NCI-H2196 (cell line): ENCODE measurements around the gene SYDE1.
A peak's percentile ranks its signal among the peaks of the same experiment; 100 is the strongest.

Source experiments
- DNase-seq: peaks from one replicate; lab custom pipeline; 2025; ENCODE audit not compliant: unreplicated experiment; lab: John Stamatoyannopoulos, UW

Gene SYDE1

GRCh38 chr19:15108845-15109767 is 1.9 kb downstream of the SYDE1 start:
- DNase-seq = no peak

- no peak for DNase-seq
Measured at GRCh38 chr19:15109768-15110417, 2.7 kb downstream of the SYDE1 start.

- DNase-seq = no peak
Measured at GRCh38 chr19:15110418-15110815, 3.2 kb downstream of the SYDE1 start.

- DNase-seq = no peak
Measured at GRCh38 chr19:15111758-15112157, 4.6 kb downstream of the SYDE1 start.

- DNase-seq = peak; percentile 16
Measured at GRCh38 chr19:15112385-15112784, 5.2 kb downstream of the SYDE1 start.

- DNase-seq = no peak
Measured at GRCh38 chr19:15113245-15114152, 6.3 kb downstream of the SYDE1 start.

GRCh38 chr19:15114153-15114540 is 6.9 kb downstream of the SYDE1 start:
- DNase-seq = no peak

GRCh38 chr19:15115080-15115479 is 7.9 kb downstream of the SYDE1 start:
- DNase-seq = no peak

- DNase-seq = no peak
Measured at GRCh38 chr19:15115762-15116615, 8.8 kb downstream of the SYDE1 start.

- no peak for DNase-seq
Measured at GRCh38 chr19:15116856-15117255, 9.7 kb downstream of the SYDE1 start.

- no peak for DNase-seq
Measured at GRCh38 chr19:15118248-15118647, 11.0 kb downstream of the SYDE1 start.

- DNase-seq = no peak
Measured at GRCh38 chr19:15118789-15119494, 11.7 kb downstream of the SYDE1 start.

GRCh38 chr19:15120135-15121026 is 13.2 kb downstream of the SYDE1 start:
- DNase-seq = no peak

- no peak for DNase-seq
Measured at GRCh38 chr19:15122331-15123030, 15.3 kb downstream of the SYDE1 start.

GRCh38 chr19:15123031-15123890 is 16.1 kb downstream of the SYDE1 start:
- no peak for DNase-seq

GRCh38 chr19:15123900-15124299 is 16.7 kb downstream of the SYDE1 start:
- DNase-seq = peak; percentile 69

GRCh38 chr19:15124572-15125231 is 17.5 kb downstream of the SYDE1 start:
- DNase-seq = no peak
